COR-L47 (cell line): Measurements from ENCODE around the gene GALNT12.

ENCODE experiments used
- DNase-seq: peaks from one replicate; lab custom pipeline; 2025; lab: John Stamatoyannopoulos, UW

Gene GALNT12

DNA sequence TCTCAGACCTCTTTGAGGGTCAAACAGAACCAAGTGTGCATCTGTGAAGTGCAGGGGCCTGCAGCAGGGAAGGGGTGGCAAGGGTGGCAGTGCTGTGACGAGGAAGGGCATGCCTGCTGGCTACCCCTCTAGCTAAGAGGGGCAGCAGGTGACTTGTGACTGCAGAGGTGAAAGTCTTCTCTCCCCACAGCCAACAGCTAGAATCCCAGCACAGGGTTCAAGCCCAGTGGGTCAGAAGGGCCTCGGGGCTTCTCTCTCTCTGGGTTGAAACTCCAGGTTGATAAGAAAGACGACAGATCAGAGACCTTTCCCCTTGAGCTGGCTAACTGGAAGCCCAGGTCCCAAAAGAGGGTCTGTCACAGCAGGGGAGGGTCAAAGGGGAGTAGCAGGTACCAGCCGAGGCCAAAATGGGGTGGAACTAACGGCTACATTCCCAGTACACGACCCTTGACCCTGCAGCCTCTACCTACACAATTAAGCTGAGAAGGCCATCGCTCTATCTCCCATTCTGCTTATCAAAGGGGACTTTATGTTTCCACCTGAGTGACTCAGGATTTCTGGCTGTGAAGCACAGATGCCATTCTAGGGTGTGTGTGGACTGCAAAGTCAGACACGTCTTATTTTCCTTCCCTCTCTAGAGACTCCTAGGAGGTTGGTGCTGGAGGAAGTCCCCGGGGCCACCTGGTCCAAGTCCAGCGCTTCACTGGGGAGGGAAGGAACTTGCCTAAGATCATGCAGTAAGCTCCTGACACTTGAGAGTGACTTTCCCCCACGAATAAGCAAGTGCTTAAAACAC lies 25.7 kb upstream of the GALNT12 start:
- DNase-seq, result no peak

DNA sequence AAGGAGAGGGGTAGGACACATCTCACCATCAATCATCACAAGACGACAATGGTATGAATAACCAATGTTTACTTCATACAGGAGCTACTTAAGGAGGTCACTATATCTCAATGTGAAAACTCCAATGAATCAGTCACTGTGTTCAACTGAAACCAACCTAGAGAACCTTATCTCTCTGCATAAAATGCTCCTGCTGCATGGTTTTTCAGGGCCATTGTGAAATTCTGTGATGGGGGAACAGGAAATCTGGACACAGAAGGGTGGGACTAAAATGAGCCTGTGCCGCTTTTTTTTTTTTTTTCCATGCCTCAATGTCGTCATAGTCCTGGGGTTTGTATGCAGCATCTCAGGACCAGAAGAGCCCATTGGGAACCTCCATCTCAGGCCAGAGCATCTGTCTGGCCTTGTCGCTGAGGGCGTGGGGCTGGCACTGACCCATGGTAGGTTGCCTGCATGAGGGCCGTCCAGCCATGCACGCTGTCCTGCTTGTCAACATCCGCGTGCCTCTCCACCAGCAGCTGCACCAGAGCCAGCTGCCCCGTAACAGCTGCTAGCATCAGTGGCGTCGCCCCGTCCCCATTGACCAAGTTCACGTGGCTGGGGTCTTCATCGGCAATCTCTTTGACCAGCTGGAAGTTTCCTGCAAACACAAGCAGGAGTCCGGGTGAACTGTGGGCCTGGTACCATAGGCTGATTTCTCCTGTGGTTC lies 23.8 kb upstream of the GALNT12 start:
- no peak for DNase-seq

DNA sequence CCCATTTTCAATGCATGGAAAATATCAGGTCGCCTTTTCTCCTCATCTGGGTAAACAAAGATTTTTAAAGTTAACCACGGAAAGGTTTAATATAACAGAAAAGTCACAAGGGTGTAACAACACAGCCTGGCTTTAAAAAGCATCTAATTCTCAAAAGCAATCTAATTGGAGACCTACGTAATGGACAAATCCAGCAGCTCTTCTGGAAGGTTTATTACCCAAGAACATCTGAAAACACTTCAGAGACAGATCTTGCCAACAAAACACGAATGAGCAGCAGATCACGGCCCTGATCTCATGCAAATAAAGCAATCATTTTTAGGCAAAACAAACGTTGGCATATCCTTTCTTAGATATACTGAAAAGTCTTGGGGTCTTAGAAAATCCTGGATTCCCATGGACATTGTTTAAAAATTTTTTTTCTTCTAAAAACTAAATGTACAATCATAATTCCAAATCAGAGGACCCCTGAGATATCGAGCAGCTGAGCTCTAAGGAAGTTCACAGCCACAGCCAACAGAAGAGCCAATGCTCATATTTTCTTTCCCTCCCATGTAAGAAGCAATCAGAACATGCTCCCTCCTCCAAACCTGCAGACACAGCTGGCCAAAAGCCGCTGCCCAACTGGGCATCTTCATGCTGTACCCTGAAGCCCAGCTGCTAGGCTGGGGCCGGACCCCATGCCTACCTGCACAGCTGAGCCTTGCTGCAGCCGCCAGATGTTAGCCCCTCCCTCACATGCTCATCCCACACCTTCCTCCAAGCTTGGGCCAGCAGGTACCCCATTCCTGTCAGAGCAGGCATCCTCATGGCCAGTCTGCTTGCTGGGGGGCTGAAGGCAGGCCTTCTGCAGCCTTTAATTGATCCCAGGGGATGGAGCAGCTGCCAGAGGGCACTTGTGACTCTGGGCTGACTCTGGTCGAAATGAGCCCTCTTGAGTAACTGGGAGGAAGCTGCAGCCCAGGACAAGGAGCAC lies 22.4 kb upstream of the GALNT12 start:
- DNase-seq, result no peak

DNA sequence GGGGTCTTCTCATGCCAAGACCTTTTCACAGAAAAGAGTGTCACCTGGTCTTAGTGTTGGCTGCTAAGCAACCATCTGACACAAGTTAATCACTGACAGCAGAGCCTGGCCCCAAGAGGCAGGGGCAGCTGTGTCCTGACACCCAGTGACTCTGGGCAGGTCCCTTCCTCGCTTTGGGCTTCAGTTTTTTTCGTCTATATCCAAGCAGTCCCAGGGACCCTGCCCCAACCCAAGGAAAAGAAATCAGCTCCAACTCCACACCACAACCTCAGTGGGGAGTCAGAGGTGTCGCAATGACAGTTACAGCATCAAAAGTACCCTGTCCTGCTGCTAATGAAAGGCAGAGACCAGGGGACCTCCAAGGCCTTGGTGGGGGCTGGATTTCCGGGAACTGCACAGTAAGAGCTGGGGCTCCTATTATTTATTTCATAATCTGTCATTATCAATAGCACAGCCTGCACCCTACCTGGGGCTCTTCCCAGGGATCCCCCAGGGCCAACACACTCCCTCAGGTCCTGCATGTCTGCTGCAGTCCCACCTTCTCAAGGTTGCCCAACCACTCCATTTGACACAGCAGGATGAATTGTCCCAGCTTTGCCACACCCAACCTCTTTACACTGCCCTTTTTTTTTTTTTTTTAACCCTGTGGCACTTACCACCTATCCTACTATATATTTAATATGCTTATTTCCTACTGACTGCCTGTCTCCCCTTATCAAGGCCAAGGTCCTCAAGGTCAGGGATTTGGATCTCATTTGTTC lies 20.5 kb upstream of the GALNT12 start:
- no peak for DNase-seq

GRCh38 chr9:98787766-98788335 lies 19.6 kb upstream of the GALNT12 start:
- DNase-seq, result no peak

- DNase-seq, result no peak
These were observed 17.9 kb upstream of the GALNT12 start for GRCh38 chr9:98789483-98790133.

- peak; percentile 18 for DNase-seq
These were observed 17.2 kb upstream of the GALNT12 start for GRCh38 chr9:98790134-98790841.

GRCh38 chr9:98790842-98791607 lies 16.4 kb upstream of the GALNT12 start:
- DNase-seq, result peak; percentile 28

GRCh38 chr9:98791608-98792490 lies 15.6 kb upstream of the GALNT12 start:
- DNase-seq, result no peak

GRCh38 chr9:98793031-98793430 lies 14.4 kb upstream of the GALNT12 start:
- peak; percentile 41 for DNase-seq

- DNase-seq, result no peak
These were observed 12.7 kb upstream of the GALNT12 start for GRCh38 chr9:98794802-98795201.

DNA sequence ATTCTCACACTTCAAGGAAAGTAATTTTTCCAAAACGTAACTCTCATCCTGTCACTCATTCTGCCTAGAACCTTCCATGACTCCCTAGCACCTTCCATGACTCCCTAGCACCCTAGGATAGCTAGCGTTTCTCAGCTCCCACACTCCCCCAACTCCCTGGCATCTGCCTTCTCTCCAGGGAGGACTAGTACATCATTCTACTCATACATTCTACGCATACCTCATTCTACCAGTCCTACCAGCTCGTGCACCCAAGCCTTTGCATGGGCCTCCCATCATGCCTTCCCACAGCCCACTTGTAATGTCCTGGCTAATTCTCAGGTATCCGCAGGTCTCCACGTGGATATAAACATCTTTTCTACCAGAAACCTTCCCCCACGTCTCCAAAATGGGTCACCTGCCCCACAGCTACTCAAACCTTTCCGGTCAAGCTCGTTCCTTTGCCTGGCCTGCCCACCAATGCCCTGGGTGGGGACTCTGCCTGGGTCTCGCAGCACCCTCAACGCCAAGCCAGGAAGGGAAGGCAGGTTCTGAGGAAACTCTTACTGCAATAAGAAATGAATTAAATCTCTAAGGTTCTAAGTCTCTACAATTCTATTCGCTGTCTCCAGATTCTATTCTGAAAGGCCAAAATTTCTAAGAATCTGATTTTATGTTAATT lies 12.0 kb upstream of the GALNT12 start:
- DNase-seq, result no peak

GRCh38 chr9:98795970-98796363 lies 11.5 kb upstream of the GALNT12 start:
- DNase-seq, result no peak

DNA sequence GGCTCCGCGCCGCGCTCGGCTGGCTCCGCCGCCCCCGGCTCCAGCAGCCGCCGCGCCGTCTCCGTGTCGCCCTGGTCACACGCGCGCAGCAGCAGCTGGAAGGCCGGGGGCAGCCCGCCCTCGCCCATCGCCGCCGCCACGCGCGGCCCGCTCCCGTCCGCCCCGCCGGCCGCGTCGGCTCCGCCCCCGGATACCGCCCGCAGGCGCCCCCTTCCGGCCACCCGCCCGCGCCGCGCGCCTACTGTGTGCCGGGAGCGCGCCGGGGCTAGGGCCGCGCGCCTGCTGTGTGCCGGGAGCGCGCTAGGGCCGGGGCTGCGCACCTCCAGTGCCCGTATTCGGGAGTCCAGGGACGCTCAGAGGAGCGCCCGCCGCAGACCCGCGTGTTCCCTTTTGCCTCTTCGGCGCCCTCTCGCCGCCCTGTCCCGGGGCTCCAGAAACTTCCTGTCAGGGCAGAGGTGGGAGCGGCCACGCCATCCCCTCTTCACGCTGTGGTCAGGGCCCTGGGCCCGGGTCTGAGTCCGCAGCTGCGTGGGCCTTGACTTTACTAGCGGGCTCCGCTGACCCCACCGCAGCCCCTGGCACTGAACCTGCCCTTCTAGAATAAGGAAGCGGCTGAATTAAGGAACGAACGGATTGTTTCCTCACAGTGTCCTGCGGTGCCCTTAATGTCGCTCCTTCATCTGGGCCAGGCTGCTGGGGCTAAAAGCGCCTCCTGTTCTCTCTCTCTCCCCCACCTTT lies 10.9 kb upstream of the GALNT12 start, which contains the start of gene ANKS6:
TSS of gene ANKS6 (minus strand) at position 192 of the 738 bp plus-strand sequence. CDS start at position 128, 64 bp downstream.
- peak; percentile 42 for DNase-seq

DNA sequence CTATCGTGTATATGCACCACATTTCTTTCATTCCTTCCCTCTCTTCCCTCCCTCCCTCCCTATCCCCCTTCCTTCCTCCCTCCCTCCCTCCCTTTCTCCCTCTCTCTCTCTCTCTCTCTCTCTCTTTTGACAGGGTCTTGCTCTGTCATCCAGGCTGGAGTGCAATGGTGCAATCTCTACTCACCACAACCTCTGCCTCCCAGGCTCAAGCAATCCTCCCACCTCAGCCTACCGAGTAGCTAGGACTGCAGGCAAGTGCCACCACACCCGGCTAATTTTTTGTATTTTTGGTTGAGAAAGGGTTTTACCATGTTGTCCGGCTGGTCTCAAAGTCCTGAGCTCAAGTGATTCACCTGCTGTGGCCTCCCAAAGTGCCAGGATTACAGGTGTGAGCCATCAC lies 10.0 kb upstream of the GALNT12 start:
- DNase-seq, result no peak

DNA sequence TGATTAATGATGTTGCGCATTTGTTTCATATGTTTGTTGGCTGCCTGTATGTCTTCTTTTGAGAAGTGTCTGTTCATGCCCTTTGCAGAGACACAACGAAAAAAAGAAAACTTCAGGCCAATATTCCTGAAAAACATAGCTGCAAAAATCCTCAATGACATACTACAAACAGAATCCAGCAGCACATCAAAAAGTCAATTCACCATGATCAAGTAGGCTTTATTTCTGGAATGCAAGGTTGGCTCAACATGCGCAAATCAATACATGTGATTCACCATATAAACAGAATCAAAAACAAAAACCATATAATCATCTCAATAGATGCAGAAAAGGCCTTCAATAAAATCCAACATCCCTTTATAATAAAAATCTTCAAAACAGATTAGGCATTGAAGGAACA lies 9.2 kb upstream of the GALNT12 start:
- DNase-seq, result no peak

DNA sequence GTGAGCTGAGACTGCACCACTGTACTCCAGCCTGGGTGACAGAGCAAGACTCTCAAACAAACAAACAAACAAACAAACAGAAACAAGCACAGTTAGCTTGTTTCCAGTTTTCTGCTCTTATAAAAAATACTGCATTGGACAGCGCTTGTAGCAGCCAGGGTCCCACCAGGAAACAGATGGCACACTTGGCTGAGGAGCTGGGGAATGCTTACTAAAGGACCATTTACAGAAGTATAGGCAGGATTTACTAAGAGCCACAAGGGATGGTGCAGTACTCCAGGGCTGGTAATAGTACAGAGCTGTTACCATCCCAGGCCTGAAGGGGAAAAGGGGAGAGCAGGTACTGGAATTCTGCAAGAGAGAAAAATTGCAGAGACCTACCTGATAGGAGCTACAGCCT lies 5.9 kb upstream of the GALNT12 start:
- no peak for DNase-seq
